Stimulated activated naive CD8-positive, alpha-beta T cell treated with anti-CD3 and anti-CD28 coated beads, Interleukin-15, amount 100 ng/mL, for 72 hours (primary cell): ENCODE measurements around the gene MGRN1.
"Not testable (repeated sequence)": the region's sequence is repeated elsewhere in the genome, so short reads cannot be mapped to it uniquely, and the experiment has no call there.

Experiments
- ATAC-seq: fragments of 150-1000 bp; cut with Tn5 transposase; 2 replicates; pipeline ENCODE4 v1.10.0; 2021; ENCODE audit warnings: mild to moderate bottlenecking, moderate library complexity
- DNase-seq, 2 donors: peaks; one replicate each; pipeline ENCODE4 v3.0.0; 2021 to 2022
- H3K27ac Mint-ChIP-seq, 2 donors: one replicate each; pipeline ENCODE4 v1.8.0; 2022; ENCODE audit warnings: mild to moderate bottlenecking in 2 of 2, mixed read lengths in 2 of 2, moderate library complexity in 2 of 2
- H3K27me3 Mint-ChIP-seq: one replicate; pipeline ENCODE4 v1.8.0; 2022; ENCODE audit warnings: mixed read lengths
- H3K4me1 Mint-ChIP-seq: one replicate; pipeline ENCODE4 v1.8.0; 2022; ENCODE audit warnings: mild to moderate bottlenecking, mixed read lengths
- H3K4me3 Mint-ChIP-seq, 2 donors: one replicate each; pipeline ENCODE4 v1.8.0; 2022; ENCODE audit warnings: mild to moderate bottlenecking in 2 of 2, mixed read lengths in 2 of 2, moderate library complexity in 1 of 2
- H3K9me3 Mint-ChIP-seq, 2 donors: one replicate each; pipeline ENCODE4 v1.8.0; 2022; ENCODE audit warnings: mixed read lengths in 2 of 2

The MGRN1 gene

GRCh38 chr16:4633910-4634635 lies 9.4 kb downstream of the MGRN1 start:
- DNase-seq = no peak
- H3K27me3 Mint-ChIP-seq = no peaks in the 10 kb centered on the region
- no peak overlapping the region for H3K27ac Mint-ChIP-seq
- no peak for ATAC-seq
- no peak overlapping the region for H3K4me3 Mint-ChIP-seq
- peaks cover 27% of the 10 kb centered on the region for H3K4me1 Mint-ChIP-seq
- H3K9me3 Mint-ChIP-seq = no peaks in the 10 kb centered on the region

DNA sequence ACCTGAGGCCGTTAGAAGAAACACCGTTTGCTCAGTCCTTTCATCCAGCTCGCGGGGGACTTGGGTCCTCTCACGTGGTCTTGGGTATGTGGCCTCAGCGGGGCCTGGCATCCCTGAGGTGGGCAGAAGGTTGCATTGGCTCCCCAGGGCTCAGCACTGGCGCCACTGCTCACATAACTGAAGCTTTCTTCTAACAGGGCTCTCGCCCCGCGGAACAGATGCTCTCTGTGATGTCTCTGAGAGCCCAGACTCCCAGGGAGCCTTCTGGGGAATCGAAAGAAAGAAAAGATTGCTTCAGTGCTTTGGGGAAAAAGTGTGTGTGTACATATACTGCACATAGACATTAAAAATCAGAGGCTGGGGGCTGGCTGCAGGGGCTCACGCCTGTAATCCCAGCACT lies 10.1 kb downstream of the MGRN1 start:
- Mint-ChIP-seq H3K27ac (no peak overlapping the region), H3K27me3 (no peaks in the 10 kb centered on the region), H3K9me3 (no peaks in the 10 kb centered on the region), H3K4me3 (no peak overlapping the region), H3K4me1 (peaks cover 31% of the 10 kb centered on the region)
- DNase-seq (no peak), ATAC-seq (no peak)

DNA sequence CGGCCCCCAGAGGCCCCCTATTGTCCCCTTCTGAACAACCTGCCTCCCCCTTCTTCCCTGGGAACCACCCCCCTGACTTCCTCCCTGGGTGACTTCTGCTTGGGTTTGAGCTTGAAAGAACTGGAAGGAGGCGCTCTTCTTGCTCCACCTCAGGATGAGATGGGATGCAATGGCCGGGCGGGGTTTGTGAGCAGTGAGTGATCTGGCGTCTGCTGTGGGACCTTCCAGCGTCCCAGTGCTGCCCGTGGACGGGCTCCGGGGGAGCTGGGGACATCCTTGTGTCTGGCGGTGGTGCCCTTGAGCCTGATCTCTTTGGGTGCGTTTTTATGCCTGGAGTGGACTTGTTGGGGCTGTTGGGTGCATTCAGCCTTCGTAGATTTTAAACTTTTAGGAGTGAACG lies 11.6 kb downstream of the MGRN1 start:
- ATAC-seq (no peak), DNase-seq (no peak)
- Mint-ChIP-seq H3K4me1 (peaks cover 45% of the 10 kb centered on the region), H3K4me3 (no peak overlapping the region), H3K27me3 (no peaks in the 10 kb centered on the region), H3K9me3 (no peaks in the 10 kb centered on the region), H3K27ac (peak overlapping the region in 1 of 2 donors; percentile 27)

DNA sequence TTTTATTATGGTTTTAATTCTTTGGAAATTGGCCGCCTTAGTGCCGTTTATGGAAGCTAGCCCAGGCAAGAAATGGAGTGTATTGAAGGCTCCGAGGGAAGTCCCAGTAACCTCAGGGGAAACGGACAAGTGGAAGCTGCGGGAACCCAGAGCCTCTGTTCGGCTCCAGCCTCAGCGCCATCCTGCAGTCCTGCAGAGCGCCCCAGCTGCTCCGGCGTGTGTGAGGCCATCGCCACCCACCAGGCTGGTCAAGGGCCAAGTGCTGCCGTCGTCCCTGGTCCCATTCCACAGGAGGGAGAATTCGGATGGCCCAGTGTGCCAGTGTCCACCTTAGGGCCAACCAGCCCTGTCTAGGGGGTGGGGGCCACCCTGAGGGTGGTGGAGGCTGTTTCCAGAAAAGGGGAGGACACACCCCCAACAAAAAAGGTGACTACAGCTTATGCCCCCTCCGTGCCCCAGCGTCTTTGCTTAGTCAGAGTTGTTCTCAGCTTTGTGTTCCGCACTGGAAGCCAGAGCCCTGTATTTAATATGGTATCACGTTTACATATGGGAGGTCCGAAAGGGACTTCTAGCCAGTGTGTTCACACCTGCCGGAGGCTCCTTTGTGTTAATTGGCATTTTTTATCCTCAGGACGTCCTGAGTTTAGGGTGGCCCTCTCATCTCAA lies 13.0 kb downstream of the MGRN1 start:
- H3K4me1 Mint-ChIP-seq = peaks cover 49% of the 10 kb centered on the region
- DNase-seq = no peak
- ATAC-seq = no peak
- no peaks in the 10 kb centered on the region for H3K9me3 Mint-ChIP-seq
- no peak overlapping the region for H3K4me3 Mint-ChIP-seq
- H3K27me3 Mint-ChIP-seq = no peaks in the 10 kb centered on the region
- no peak overlapping the region for H3K27ac Mint-ChIP-seq

GRCh38 chr16:4639899-4640509 lies 15.4 kb downstream of the MGRN1 start:
- DNase-seq (no peak), ATAC-seq (peak; percentile 12)
- H3K27me3 Mint-ChIP-seq = no peaks in the 10 kb centered on the region
- no peak overlapping the region for H3K27ac Mint-ChIP-seq
- no peak overlapping the region for H3K4me3 Mint-ChIP-seq
- no peaks in the 10 kb centered on the region for H3K9me3 Mint-ChIP-seq
- H3K4me1 Mint-ChIP-seq = peaks cover 47% of the 10 kb centered on the region

DNA sequence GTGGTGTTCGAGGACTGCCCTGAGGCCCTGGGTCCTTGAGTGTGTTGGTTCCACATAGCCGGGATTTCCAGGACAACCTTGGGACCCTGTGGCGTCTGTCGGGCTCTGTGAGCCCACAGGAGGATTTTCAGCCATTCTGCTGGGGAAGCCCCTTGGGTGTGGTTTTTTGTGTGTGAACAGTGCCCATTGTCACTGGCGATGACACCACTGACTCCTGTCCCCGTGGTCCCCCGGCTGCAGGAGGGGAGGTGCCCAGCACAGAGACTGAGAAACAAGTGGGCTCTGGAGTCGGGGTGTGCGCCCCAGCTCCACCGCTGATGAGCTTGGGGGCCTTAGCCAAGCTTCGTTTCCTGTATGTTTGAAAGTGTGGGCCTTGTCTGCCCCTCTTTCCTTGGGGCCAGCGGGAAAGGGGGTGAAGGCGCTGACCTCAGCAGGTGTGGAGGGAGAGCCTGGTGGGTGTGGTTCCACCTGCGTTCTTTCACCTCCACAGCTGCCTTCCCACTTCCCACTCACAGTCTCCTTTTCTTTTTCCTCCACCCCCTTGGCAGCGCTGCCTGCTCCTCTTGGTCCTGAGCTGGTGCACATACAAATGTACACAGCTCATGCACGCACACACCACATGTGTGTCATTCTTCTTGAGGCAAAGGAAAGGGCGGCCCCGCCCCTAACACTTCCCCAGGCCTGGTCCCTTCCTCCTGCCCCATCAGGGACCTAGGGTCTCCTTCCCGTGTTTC lies 16.1 kb downstream of the MGRN1 start:
- ATAC-seq (peak; percentile 71), DNase-seq (no peak)
- H3K4me3 Mint-ChIP-seq = peak overlapping the region in 1 of 2 donors; percentile 8
- no peaks in the 10 kb centered on the region for H3K9me3 Mint-ChIP-seq
- no peak overlapping the region for H3K27ac Mint-ChIP-seq
- no peaks in the 10 kb centered on the region for H3K27me3 Mint-ChIP-seq
- peaks cover 54% of the 10 kb centered on the region for H3K4me1 Mint-ChIP-seq

DNA sequence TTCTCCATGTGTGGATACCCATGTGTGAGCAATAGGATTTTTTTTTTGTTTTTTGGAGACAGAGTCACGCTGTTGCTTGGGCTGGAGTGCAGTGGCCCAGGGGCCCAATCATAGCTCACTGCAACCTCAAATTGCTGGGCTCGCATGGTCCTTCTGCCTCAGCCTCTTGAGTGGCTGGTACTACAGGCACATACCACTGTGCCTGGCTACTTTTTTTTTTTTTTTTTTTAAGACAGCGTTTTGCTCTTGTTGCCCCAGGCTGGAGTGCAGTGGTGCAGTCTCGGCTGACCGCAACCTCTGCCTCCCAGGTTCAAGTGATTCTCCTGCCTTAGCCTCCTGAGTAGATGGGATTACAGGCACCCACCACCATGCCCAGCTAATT lies 16.7 kb downstream of the MGRN1 start:
- peaks cover 54% of the 10 kb centered on the region for H3K4me1 Mint-ChIP-seq

DNA sequence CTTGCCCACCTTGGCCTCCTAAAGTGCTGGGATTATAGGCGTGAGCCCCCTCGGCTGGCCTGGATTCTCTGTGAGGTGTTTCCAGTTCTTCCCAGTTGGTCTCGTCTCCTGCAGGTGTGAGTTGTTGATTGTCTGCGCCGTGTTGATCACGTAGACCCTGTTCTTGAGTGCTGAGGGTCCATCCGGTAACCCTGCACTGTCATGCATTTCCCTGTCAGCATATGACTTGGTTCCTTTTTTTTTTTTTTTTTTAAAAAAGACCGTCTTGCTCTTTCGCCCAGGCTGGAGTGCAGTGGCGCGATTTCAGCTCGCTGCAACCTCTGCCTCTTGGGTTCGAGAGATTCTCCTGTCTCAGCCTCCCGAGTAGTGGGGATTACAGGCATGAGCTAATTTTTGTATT lies 17.3 kb downstream of the MGRN1 start:
- DNase-seq = no peak
- Mint-ChIP-seq H3K9me3 (no peaks in the 10 kb centered on the region), H3K27me3 (no peaks in the 10 kb centered on the region), H3K4me3 (no peak overlapping the region), H3K27ac (no peak overlapping the region), H3K4me1 (peaks cover 59% of the 10 kb centered on the region)
- no peak for ATAC-seq

More for the DNA sequence above, 16.7 kb downstream of the MGRN1 start:
- Mint-ChIP-seq H3K27me3 (no peaks in the 10 kb centered on the region), H3K4me3 (peak overlapping the region in 1 of 2 donors; percentile 8), H3K9me3 (no peaks in the 10 kb centered on the region), H3K27ac (peak overlapping the region in 1 of 2 donors; percentile 29)
- DNase-seq (no peak), ATAC-seq (peak; percentile 26)

- ATAC-seq (peak; percentile 62), DNase-seq (peak; percentile 19 to 42)
- Mint-ChIP-seq H3K9me3 (no peaks in the 10 kb centered on the region), H3K4me1 (peaks cover 56% of the 10 kb centered on the region), H3K27me3 (no peaks in the 10 kb centered on the region), H3K4me3 (no peak overlapping the region), H3K27ac (peak overlapping the region in 1 of 2 donors; percentile 74)
Measured at GRCh38 chr16:4646773-4647643, 22.4 kb downstream of the MGRN1 start.

GRCh38 chr16:4647644-4647980 lies 23.0 kb downstream of the MGRN1 start:
- ATAC-seq = peak; percentile 53
- Mint-ChIP-seq H3K27ac (no peak overlapping the region), H3K9me3 (no peaks in the 10 kb centered on the region), H3K4me1 (peaks cover 56% of the 10 kb centered on the region), H3K4me3 (no peak overlapping the region), H3K27me3 (no peaks in the 10 kb centered on the region)
- peak; percentile 25 to 59 for DNase-seq

- Mint-ChIP-seq H3K4me3 (peak overlapping the region in 1 of 2 donors; percentile 13), H3K27me3 (no peaks in the 10 kb centered on the region), H3K4me1 (peaks cover 56% of the 10 kb centered on the region), H3K27ac (peak overlapping the region; percentile 47 to 97), H3K9me3 (no peaks in the 10 kb centered on the region)
- DNase-seq = peak; percentile 18 to 54
- peak; percentile 43 for ATAC-seq
Measured at GRCh38 chr16:4648917-4649316, 24.3 kb downstream of the MGRN1 start.

DNA sequence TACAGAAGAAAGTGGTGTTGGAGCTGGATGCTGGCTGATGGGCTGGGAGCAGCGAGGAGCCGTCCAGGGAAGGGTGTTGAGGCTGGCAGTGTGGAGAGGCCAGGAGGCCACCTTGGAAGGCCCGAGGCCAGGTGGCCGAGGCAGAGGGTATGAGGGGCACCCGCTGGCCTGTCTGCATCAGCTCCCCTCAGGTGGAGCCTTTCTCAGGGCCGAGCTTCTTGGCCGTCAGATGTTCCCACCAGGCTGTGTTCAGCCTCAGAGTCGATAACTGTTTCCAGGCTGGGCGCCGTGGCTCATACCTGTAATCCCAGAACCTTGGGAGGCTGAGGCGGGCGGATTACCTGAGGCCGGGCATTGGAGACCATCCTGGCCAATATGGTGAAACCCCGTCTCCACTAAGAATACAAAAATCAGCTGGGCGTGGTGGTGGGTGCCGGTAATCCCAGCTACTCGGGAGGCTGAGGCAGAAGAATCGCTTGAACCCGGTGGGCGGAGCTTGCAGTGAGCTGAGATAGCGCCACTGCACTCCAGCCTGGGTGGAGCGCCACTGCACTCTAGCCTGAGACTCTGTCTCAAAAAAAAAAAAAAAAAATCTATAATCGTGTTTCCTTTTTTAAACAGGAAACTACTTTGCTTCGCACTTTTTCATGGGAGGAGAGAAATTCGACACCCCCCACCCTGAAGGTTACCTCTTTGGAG lies 25.3 kb downstream of the MGRN1 start:
- H3K27me3 Mint-ChIP-seq = no peaks in the 10 kb centered on the region
- H3K4me1 Mint-ChIP-seq = peaks cover 56% of the 10 kb centered on the region
- no peaks in the 10 kb centered on the region for H3K9me3 Mint-ChIP-seq
- DNase-seq = peak in 1 of 2 donors; percentile 31
- H3K27ac Mint-ChIP-seq = peak overlapping the region in 1 of 2 donors; percentile 97
- peak; percentile 39 for ATAC-seq
- H3K4me3 Mint-ChIP-seq = no peak overlapping the region

DNA sequence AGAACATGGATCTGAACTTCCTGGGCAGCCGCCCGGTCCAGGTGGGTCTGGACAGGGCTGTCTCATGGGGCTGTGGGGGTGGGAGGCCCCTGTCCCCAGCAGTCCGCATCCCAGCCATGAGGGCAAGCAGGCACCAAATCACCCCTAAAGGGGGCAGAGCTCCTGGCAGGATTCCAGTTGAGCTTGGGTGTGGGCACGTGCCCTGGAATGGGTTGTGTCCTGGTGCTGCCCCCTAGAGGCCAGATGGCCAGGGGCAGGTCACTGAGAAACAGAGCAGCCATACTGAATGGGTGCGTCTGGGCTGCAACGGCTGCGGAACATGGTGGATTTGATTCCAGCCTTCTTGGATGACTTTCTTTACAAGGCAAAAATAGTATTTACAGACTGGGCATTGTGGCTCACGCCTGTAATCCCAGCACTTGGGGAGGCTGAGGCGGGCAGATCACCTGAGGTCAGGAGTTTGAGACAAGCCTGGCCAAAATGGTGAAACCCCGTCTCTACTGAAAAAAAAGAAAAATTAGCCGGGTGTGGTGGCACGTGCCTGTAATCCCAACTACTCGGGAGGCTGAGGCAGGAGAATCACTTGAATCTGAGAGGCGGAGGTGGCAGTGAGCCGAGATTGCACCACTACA lies 25.9 kb downstream of the MGRN1 start:
- Mint-ChIP-seq H3K27ac (peak overlapping the region in 1 of 2 donors; percentile 82), H3K4me1 (peaks cover 51% of the 10 kb centered on the region)
- H3K4me3 Mint-ChIP-seq, H3K27me3 Mint-ChIP-seq, H3K9me3 Mint-ChIP-seq: not testable (repeated sequence)
- ATAC-seq = peak; percentile 66
- DNase-seq = peak; percentile 78 to 83

GRCh38 chr16:4651827-4652226 lies 27.2 kb downstream of the MGRN1 start:
- no peak for DNase-seq
- peaks cover 38% of the 10 kb centered on the region for H3K4me1 Mint-ChIP-seq
- H3K27me3 Mint-ChIP-seq = no peaks in the 10 kb centered on the region
- no peaks in the 10 kb centered on the region for H3K9me3 Mint-ChIP-seq
- no peak overlapping the region for H3K4me3 Mint-ChIP-seq
- H3K27ac Mint-ChIP-seq = no peak overlapping the region
- no peak for ATAC-seq
